GM19463 (cell line): Measurements from ENCODE around the gene SH3GLB1.
A peak's percentile ranks its signal among the peaks of the same experiment; 100 is the strongest.
"Not testable (repeated sequence)": the region's sequence is repeated elsewhere in the genome, so short reads cannot be mapped to it uniquely, and the experiment has no call there.

Experiments
- ATAC-seq: cut with Tn5 transposase; IDR thresholded peaks from one replicate; pipeline ENCODE4 v1.9.1; 2021; ENCODE audit warnings: mild to moderate bottlenecking, moderate library complexity; ENCODE audit not compliant: unreplicated experiment

Gene SH3GLB1

GRCh38 chr1:86704458-86704971 is at the start of gene SH3GLB1:
TSS of gene SH3GLB1 (plus strand) at chr1:86704576. CDS start at chr1:86704900, 324 bp downstream.
- ATAC-seq = peak; percentile 83

- ATAC-seq = not testable (repeated sequence)
Measured at GRCh38 chr1:86658381-86658780, 46.0 kb upstream of the SH3GLB1 start.

DNA sequence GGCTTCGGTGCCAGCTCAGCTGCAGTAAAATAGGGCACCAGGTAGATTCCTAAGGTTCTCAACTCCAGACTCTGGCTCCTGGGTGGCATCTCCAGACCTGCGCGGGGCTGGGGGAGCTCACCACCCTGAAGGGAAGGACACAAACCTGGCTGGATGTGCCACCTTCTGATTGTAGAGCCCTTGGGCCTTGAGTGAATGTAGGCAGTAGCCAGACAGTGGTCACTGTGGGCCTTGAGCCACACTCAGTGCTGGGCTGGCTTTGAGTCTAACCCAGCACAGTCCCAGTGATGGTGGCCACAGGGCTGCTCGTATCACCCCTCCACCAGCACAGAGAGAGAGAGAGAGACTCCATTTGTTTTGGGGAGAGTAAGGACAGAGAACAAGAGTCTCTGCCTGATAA is 38.0 kb upstream of the SH3GLB1 start:
- no peak for ATAC-seq

DNA sequence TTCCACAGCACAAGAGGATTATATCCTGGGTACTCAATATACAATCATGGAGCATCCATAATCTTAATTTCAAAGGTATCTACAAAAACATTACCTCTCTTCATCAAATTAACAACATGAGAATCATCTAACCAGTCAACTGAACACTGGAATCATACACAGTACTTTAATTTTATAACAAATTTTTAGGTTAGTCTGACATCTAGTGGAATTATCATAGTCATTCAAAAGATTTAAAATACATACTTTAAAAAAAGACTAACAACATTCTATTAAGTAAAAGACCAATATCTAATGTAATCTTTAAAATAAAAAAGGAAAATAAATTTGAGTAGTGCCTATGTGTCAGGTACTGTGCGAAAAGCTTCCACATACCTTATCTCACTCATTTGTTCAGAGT is 16.8 kb upstream of the SH3GLB1 start:
- no peak for ATAC-seq

DNA sequence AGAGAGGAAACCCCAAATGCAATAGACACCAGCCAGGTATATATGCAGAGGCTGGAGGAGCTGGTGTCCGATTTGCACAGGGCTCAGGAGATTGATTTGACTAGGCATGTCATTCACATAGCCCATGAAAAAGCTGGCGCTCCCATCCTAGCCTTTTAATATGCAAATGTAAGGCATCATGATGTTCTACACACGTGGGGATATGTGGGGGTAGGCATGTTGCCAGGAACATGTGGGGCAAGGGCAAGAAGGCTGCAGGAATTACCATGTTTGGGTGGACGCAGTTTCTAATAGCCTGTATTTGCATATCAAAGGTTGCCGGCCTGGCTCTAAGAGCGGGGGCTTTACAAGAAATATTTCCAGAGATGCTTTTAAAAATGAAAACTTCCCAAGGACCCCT is 11.7 kb upstream of the SH3GLB1 start:
- no peak for ATAC-seq

- ATAC-seq = no peak
Measured at GRCh38 chr1:86695400-86695799, 9.0 kb upstream of the SH3GLB1 start.

- ATAC-seq = no peak
Measured at GRCh38 chr1:86696522-86696921, 7.9 kb upstream of the SH3GLB1 start.

- ATAC-seq = no peak
Measured at GRCh38 chr1:86699186-86699585, 5.2 kb upstream of the SH3GLB1 start.

DNA sequence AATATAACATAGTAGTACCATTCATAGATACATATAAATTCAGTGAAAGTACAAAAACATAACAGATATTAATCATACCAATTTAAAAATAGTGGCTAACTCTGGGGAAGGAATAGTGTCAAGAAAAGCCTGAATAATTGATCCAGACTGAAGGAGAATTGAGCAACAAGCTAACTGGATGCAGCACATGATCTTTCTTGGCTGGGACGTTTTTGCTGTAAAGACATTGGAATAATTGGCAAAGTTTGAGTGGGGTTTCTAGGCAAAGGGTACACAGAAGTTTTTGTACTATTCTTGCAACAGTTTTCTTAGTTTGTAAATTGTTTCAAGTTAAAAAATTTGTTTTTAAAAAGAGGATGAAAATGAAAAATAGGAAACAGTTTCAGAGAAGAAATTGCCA is 2.6 kb upstream of the SH3GLB1 start:
- ATAC-seq = no peak

- ATAC-seq = not testable (repeated sequence)
Measured at GRCh38 chr1:86702954-86703494, 1.4 kb upstream of the SH3GLB1 start.

- peak; percentile 26 for ATAC-seq
Measured at GRCh38 chr1:86703696-86704457, 499 bp upstream of the SH3GLB1 start.

GRCh38 chr1:86704972-86705664 is 742 bp downstream of the SH3GLB1 start:
- peak; percentile 25 for ATAC-seq

- ATAC-seq = no peak
Measured at GRCh38 chr1:86705665-86705985, 1.2 kb downstream of the SH3GLB1 start.

DNA sequence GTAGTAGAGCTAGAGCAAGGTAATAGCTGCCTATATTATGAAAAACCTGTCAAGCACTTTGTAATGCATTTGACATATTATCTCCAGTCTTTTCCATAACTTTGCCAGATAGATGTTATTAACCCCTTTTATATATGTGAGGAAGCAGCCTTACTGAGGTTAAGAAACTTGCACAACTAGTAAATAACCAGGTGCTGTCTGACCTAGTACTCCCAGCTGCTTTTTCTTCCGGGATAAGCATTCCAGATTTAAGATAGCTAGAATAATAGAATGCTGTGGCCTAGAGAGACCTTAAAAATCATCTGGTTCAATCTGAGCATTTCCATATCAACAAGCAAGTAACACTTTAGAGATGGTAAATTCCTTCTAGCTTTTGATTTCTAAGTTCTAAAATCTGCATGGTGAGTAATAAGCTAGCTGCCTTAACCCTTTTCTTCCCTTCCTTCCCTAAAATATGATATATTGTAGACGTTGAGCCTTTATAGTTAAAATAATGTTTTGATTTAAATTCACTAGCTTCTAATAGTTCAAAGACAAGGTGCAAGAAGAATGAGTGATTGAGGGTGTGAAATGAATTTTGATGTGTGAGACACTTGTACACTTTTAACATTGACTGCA is 1.8 kb downstream of the SH3GLB1 start:
- ATAC-seq = no peak

GRCh38 chr1:86708920-86709319 is 4.5 kb downstream of the SH3GLB1 start:
- no peak for ATAC-seq

- no peak for ATAC-seq
Measured at GRCh38 chr1:86712088-86712860, 7.9 kb downstream of the SH3GLB1 start.

- ATAC-seq = no peak
Measured at GRCh38 chr1:86713477-86713876, 9.1 kb downstream of the SH3GLB1 start.

DNA sequence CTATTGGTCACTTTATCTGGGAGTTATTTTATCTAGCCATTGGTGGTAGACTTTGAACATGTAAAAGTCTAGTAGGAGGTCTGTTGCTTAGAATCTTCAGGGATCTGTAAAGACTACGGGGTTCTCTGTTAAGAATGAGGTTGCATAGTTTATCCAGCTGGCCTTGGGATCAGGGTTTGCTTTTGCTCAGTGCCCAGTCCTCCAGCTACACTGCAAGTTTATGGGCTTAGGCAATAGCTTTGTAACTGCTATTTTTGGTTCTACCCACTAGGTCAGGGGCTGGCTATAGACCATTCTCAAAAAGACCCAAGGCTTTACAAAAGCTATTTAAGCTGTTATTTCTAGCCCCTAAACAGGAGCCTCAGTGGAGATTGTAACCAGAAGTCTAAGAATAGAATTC is 9.8 kb downstream of the SH3GLB1 start:
- no peak for ATAC-seq

GRCh38 chr1:86714561-86715244 is 10.3 kb downstream of the SH3GLB1 start:
- ATAC-seq = no peak

- no peak for ATAC-seq
Measured at GRCh38 chr1:86718786-86719185, 14.4 kb downstream of the SH3GLB1 start.
